Spinal cord (tissue), 10 donors: ENCODE measurements around the gene SOWAHD. TPM values are rescaled to one million over a fixed set of nuclear protein-coding genes. Genes with fewer than 3 reads are reported as not detected.
A peak's percentile ranks its signal among the peaks of the same experiment; 100 is the strongest.

ENCODE experiments used
- DNase-seq, 6 donors: peaks; one replicate each; pipeline versions ENCODE4 v3.0.0 to v3.0.0-alpha.2; 2013 to 2015; ENCODE audit warnings: low spot score in 6 of 6, low read depth in 4 of 6
- H3K27ac ChIP-seq: one replicate; pipeline ENCODE4 v1.5.1; 2013; ENCODE audit warnings: low read depth, low read length, control low read depth
- H3K27me3 ChIP-seq: one replicate; pipeline ENCODE4 v1.6.1; 2013; ENCODE audit warnings: low read length; ENCODE audit not compliant: control insufficient read depth, insufficient read depth
- H3K36me3 ChIP-seq: one replicate; pipeline ENCODE4 v1.6.1; 2013; ENCODE audit warnings: low read length; ENCODE audit not compliant: control insufficient read depth, insufficient read depth
- H3K4me1 ChIP-seq: one replicate; pipeline ENCODE4 v1.6.1; 2013; ENCODE audit warnings: low read length; ENCODE audit not compliant: control insufficient read depth, insufficient read depth
- H3K4me3 ChIP-seq: one replicate; pipeline ENCODE4 v1.5.1; 2013; ENCODE audit warnings: low read depth, low read length, control low read depth
- H3K9me3 ChIP-seq: one replicate; pipeline ENCODE4 v1.6.1; 2013; ENCODE audit warnings: low read length; ENCODE audit not compliant: control insufficient read depth, insufficient read depth
- WGBS: methylation state at CpG from one replicate; pipeline ENCODE4 v1.1.5; 2013; ENCODE audit warnings: missing lambda C conversion rate; ENCODE audit not compliant: insufficient coverage; 5-methylcytosine and 5-hydroxymethylcytosine counted together
- long read RNA-seq, 4 donors: transcript quantifications; one replicate each; lab custom pipeline, GENCODE V29; 2026
- polyA plus RNA-seq, 2 donors: library from polyadenylated mRNA; unstranded; fragments of 120-200 nt; gene quantifications; one replicate each; pipeline ENCODE4 v1.2.1, GENCODE V29; 2013; ENCODE audit not compliant: insufficient read length in 2 of 2
- total RNA-seq, 2 donors: library from RNA; depleted of rRNA in 1 of 2; stranded (reverse); fragments of 120-200 nt in 1 of 2; fragments of >200 nt in 1 of 2; gene quantifications; one replicate each; pipeline versions ENCODE4 v1.2.3 to v1.2.4, GENCODE V29; 2013 to 2014
- donor health status: healthy.

Gene SOWAHD, protein sequence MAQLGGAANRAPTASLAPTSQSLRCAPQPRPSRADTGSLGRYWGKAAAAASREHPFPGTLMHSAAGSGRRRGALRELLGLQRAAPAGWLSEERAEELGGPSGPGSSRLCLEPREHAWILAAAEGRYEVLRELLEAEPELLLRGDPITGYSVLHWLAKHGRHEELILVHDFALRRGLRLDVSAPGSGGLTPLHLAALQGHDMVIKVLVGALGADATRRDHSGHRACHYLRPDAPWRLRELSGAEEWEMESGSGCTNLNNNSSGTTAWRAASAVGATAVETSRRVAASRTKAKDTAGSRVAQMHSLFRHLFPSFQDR
- total RNA-seq (under 1 TPM; 0.50 to 0.88 TPM), polyA plus RNA-seq (1 to 10 TPM; 1.1 to 1.7 TPM)
- long read RNA-seq, donor 1, partial matches to known transcripts = 0 of 1 reads
- long read RNA-seq, donor 1, other reads (novel, unspliced or antisense) = 0 of 1 reads
- long read RNA-seq, donor 2 = 0 reads
- long read RNA-seq, donor 3, partial matches to known transcripts = 0 of 4 reads
- long read RNA-seq, donor 3, other reads (novel, unspliced or antisense) = 0 of 4 reads
- long read RNA-seq, donor 4, partial matches to known transcripts = 615 of 616 reads
- long read RNA-seq, donor 4, other reads (novel, unspliced or antisense) = 0 of 616 reads

DNA sequence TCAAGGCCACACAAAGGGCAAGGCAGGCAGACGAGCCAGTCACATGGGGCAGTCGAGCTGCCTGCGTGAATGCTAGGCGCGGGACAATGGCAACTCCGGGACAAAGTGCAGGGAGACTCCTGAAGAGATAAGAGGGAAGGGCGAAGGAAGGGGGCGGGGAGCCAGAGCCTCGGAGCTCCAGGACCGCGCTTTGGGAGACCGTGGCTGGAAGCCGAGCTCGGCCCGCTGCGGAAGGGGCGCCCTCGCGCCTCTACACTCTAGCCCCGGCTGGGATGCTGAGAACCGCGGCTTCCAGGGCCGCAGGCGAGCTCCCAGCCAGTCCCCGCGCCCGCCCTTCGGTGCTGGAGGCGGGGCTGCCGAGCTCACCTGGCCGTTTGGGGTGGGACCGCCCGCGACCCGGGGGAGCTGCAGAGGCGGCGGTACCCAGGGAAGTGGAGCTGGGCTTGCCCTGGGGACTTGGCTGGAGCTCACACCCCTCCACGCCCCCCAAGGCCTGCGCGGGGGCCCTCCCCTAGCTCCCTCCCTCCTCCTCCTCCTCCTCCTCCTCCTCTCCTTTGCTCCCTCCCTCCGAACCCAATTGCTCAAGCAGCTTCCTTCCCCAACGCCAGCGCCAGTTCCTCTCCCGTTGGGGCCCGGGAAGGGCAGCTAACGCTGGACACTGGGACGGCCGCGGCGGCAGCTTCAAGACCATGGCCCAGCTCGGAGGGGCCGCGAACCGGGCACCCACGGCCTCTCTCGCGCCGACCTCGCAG lies at the start of gene SOWAHD:
TSS of gene SOWAHD (plus strand) at position 610 of the 752 bp plus-strand sequence. CDS start at position 690, 80 bp downstream.
- DNase-seq = peak in 2 of 6 donors; percentile 20 to 21
- H3K4me1 ChIP-seq = peaks cover 16% of the 10 kb centered on the region
- H3K27me3 ChIP-seq = peaks cover 14% of the 10 kb centered on the region
- H3K9me3 ChIP-seq = no peaks in the 10 kb centered on the region
- 22% methylated on average over 59 of the region's 59 CpGs for WGBS
- peak within 1 kb of the TSS; percentile 18 for H3K4me3 ChIP-seq
- no peaks in the 10 kb centered on the region for H3K36me3 ChIP-seq
- no peak within 1 kb of the TSS for H3K27ac ChIP-seq

DNA sequence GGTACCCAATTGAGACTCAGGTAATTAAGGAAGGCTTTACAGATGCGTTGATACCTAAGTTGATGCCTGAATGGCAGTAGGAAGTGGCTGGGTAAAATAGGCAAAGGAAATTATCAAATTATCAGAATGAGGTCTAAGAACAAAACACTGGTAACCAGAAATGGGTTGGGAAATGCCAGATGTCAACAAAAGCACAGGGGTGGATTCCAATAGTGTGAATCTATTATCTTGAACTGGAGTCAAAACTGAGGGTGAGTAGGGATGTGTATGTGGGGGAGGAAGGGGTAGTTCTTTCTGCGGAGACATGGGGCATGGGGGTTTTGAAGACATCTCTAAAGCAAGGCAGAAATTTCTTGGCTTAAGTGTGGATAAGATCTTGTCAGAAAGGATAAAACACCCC lies 49.5 kb upstream of the SOWAHD start:
- Histone ChIP-seq H3K36me3 (no peaks in the 10 kb centered on the region), H3K4me1 (no peaks in the 10 kb centered on the region), H3K27ac (no peak overlapping the region), H3K9me3 (no peaks in the 10 kb centered on the region), H3K27me3 (no peaks in the 10 kb centered on the region), H3K4me3 (no peak overlapping the region)
- 67% methylated on average over 1 of the region's 2 CpGs for WGBS
- DNase-seq = no peak

DNA sequence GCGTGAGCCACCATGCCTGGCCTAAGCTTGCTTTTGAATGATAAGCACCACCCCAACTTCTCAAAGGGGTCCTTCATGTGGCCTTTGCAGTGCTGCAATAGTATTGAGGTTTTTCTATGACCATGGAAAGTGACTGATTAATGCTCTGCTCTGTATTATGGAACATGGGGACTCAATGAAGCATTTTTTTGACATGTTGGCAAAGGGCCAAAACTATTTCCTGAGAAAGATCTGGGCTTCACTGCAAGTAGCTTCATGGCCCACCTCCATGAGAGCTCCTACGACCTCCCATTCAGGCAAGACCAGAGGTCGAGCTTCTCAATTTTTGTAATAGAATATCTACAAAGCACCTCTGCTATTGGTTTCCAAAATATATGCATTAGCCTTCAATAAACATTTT lies 48.8 kb upstream of the SOWAHD start:
- Histone ChIP-seq H3K27me3 (no peaks in the 10 kb centered on the region), H3K9me3 (no peaks in the 10 kb centered on the region), H3K36me3 (no peaks in the 10 kb centered on the region), H3K4me3 (no peak overlapping the region), H3K27ac (no peak overlapping the region), H3K4me1 (no peaks in the 10 kb centered on the region)
- no peak for DNase-seq
- 100% methylated on average over 1 of the region's 3 CpGs for WGBS

GRCh38 chrX:119721487-119721886 lies 36.9 kb upstream of the SOWAHD start:
- Histone ChIP-seq H3K27ac (no peak overlapping the region), H3K27me3 (no peaks in the 10 kb centered on the region), H3K4me1 (no peaks in the 10 kb centered on the region), H3K4me3 (no peak overlapping the region), H3K36me3 (no peaks in the 10 kb centered on the region), H3K9me3 (no peaks in the 10 kb centered on the region)
- DNase-seq = no peak
- WGBS = 69% methylated on average over 4 of the region's 6 CpGs

GRCh38 chrX:119721926-119722325 lies 36.5 kb upstream of the SOWAHD start:
- no peak overlapping the region for H3K4me3 ChIP-seq
- WGBS = 75% methylated on average over 1 of the region's 2 CpGs
- DNase-seq = no peak
- no peak overlapping the region for H3K27ac ChIP-seq
- no peaks in the 10 kb centered on the region for H3K9me3 ChIP-seq
- no peaks in the 10 kb centered on the region for H3K4me1 ChIP-seq
- H3K27me3 ChIP-seq = no peaks in the 10 kb centered on the region
- H3K36me3 ChIP-seq = no peaks in the 10 kb centered on the region

DNA sequence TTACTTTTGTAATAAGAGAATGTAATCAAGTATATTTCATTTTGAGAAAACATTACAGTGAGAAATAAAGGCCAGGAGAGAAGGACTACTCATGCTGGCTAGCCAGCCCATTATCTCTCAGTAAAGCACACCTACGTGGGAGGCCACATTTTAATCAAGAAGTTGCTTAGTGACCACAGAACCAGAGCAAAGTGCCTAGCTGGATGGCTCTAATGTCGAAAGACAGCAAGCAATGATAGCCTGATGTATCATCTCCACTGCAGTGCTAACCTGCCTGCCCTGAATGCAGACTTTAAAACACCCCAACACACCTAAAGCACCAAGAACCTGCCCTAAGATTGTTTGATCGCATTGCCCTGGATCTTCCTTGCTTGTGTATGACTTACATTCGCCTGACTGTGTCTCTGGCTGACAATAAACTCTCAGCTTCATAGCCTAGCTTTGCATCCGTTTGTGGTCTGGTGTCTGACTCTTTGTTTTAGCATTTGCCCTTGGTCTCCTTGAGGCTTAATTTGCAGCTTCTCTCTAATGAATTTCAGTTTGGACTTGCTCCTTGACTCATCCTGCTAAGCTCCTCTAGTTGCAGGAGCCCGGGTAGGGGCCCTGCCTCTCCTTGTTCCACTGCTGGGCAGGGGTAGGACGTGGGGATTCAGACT lies 31.4 kb upstream of the SOWAHD start:
- no peak overlapping the region for H3K27ac ChIP-seq
- peak in 1 of 6 donors; percentile 15 for DNase-seq
- WGBS = 51% methylated on average over 6 of the region's 7 CpGs
- no peaks in the 10 kb centered on the region for H3K9me3 ChIP-seq
- no peaks in the 10 kb centered on the region for H3K4me1 ChIP-seq
- no peak overlapping the region for H3K4me3 ChIP-seq
- H3K36me3 ChIP-seq = no peaks in the 10 kb centered on the region
- no peaks in the 10 kb centered on the region for H3K27me3 ChIP-seq

- Histone ChIP-seq H3K9me3 (no peaks in the 10 kb centered on the region), H3K4me3 (no peak overlapping the region), H3K27ac (no peak overlapping the region), H3K36me3 (no peaks in the 10 kb centered on the region), H3K4me1 (no peaks in the 10 kb centered on the region), H3K27me3 (no peaks in the 10 kb centered on the region)
- 81% methylated on average over 3 of the region's 5 CpGs for WGBS
- no peak for DNase-seq
Measured at GRCh38 chrX:119728487-119728886, 29.9 kb upstream of the SOWAHD start.

- 45% methylated on average over 7 of the region's 14 CpGs for WGBS
- peak in 2 of 6 donors; percentile 54 to 59 for DNase-seq
Measured at GRCh38 chrX:119729408-119730201, 28.8 kb upstream of the SOWAHD start.

More at GRCh38 chrX:119729408-119730201, 28.8 kb upstream of the SOWAHD start:
- H3K36me3 ChIP-seq = no peaks in the 10 kb centered on the region
- no peak overlapping the region for H3K27ac ChIP-seq
- H3K9me3 ChIP-seq = no peaks in the 10 kb centered on the region
- no peaks in the 10 kb centered on the region for H3K27me3 ChIP-seq
- H3K4me3 ChIP-seq = no peak overlapping the region
- H3K4me1 ChIP-seq = peaks cover 2% of the 10 kb centered on the region
